Activated CD4-positive, alpha-beta T cell treated with anti-CD3 and anti-CD28 coated beads for 36 hours (primary cell): ENCODE data around the gene AAGAB. TPM values are rescaled to one million over a fixed set of nuclear protein-coding genes. Genes with fewer than 3 reads are reported as not detected.

Experiments used
- ATAC-seq: fragments of 200-7000 bp; cut with Tn5 transposase; one replicate; pipeline ENCODE4 v1.10.0; 2021; ENCODE audit warnings: mild to moderate bottlenecking, moderate library complexity
- CTCF ChIA-PET: fragments of 350-600 bp; sonication (Branson Sonifier 250); formaldehyde crosslinking; loops from one replicate; lab custom pipeline; 2021; ENCODE audit warnings: antibody characterized with exemption; lab: Charles Lee
- POLR2A ChIA-PET: fragments of 350-600 bp; sonication (Branson Sonifier 250); formaldehyde crosslinking; loops from one replicate; lab custom pipeline; 2021; ENCODE audit warnings: antibody characterized with exemption, inconsistent platforms; lab: Charles Lee
- DNase-seq: peaks from one replicate; pipeline ENCODE4 v3.0.0-alpha.2; 2020
- H3K27ac Mint-ChIP-seq: one replicate; pipeline ENCODE4 v1.8.0; 2021; ENCODE audit warnings: mixed read lengths
- H3K27me3 Mint-ChIP-seq: one replicate; pipeline ENCODE4 v1.8.0; 2021; ENCODE audit warnings: mixed read lengths
- H3K36me3 Mint-ChIP-seq: one replicate; pipeline ENCODE4 v1.8.0; 2021; ENCODE audit warnings: low read depth, mixed read lengths
- H3K4me1 Mint-ChIP-seq: one replicate; pipeline ENCODE4 v1.8.0; 2021; ENCODE audit warnings: mixed read lengths
- H3K4me3 Mint-ChIP-seq: one replicate; pipeline ENCODE4 v1.8.0; 2021; ENCODE audit warnings: mild to moderate bottlenecking, moderate library complexity, mixed read lengths
- H3K9me3 Mint-ChIP-seq: one replicate; pipeline ENCODE4 v1.8.0; 2021; ENCODE audit warnings: low read depth, mixed read lengths
- intact Hi-C, 2 experiments: fragments of 100-400 bp; cut with DNase I in 1 of 2; cut with micrococcal nuclease in 1 of 2; formaldehyde crosslinking; loops; one replicate each; pipeline versions ENCODE4 v1.14.2 to v1.15.1; 2022 to 2024; cut with DNase I, micrococcal nuclease
- total RNA-seq, 2 experiments: library from RNA; stranded (reverse); gene quantifications; one replicate each; pipeline ENCODE4 v1.2.3, GENCODE V29; 2021

AAGAB gene
- total RNA-seq, 2 experiments from 2014 or later, result 43.9 to 48.6 TPM

- intact Hi-C loops, result no loop called here
- POLR2A ChIA-PET, result interaction anchor here (0.7 kb wide), 1 partner anchor 278 kb away, joined by 3 read pairs; no protein-coding TSS in a partner anchor
- peaks cover 26% of the 10 kb centered on the region for H3K36me3 Mint-ChIP-seq
- ATAC-seq (no peak), DNase-seq (no peak)
- no peaks in the 10 kb centered on the region for H3K4me1 Mint-ChIP-seq
- no peaks in the 10 kb centered on the region for H3K9me3 Mint-ChIP-seq
- no peak overlapping the region for H3K27ac Mint-ChIP-seq
- CTCF ChIA-PET, result interaction anchor here (1.3 to 1.4 kb wide), 2 partner anchors 31 to 262 kb away, joined by 3 read pairs; no protein-coding TSS in a partner anchor
- H3K4me3 Mint-ChIP-seq, result no peak overlapping the region
- no peaks in the 10 kb centered on the region for H3K27me3 Mint-ChIP-seq
Measured at GRCh38 chr15:67208396-67208795, 46.1 kb downstream of the AAGAB start.

- Mint-ChIP-seq H3K27me3 (no peaks in the 10 kb centered on the region), H3K36me3 (peaks cover 32% of the 10 kb centered on the region), H3K27ac (no peak overlapping the region), H3K9me3 (no peaks in the 10 kb centered on the region), H3K4me3 (no peak overlapping the region), H3K4me1 (no peaks in the 10 kb centered on the region)
- intact Hi-C loops, result no loop called here
- ATAC-seq (no peak), DNase-seq (no peak)
- CTCF ChIA-PET, result interaction anchor here (0.6 to 1.4 kb wide), 3 partner anchors 11 to 262 kb away, joined by 3 read pairs; no protein-coding TSS in a partner anchor
- POLR2A ChIA-PET, result interaction anchor here (0.7 kb wide), 1 partner anchor 277 kb away, joined by 3 read pairs; no protein-coding TSS in a partner anchor
Measured at GRCh38 chr15:67207555-67208207, 46.8 kb downstream of the AAGAB start.

DNA sequence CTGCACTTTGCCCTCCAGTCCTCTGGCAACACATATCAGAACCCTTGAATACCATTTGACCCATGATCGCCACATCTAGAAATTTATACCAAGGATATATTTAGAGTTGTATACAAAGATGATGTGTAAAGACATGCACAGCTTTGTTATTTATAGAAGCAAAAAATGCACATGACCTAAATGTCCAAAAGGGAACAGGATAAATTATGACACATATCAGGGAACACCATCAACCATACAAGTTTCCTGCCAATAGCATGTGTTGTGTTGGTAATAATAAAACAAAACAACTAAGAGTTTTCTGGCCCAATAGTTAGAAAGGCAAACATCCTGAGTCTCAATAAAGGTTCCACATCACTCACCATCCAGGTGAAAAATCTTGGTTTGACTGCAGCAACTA is 51.5 kb downstream of the AAGAB start:
- intact Hi-C loops, result no loop called here
- Mint-ChIP-seq H3K4me1 (peaks cover 9% of the 10 kb centered on the region), H3K27ac (no peak overlapping the region)

GRCh38 chr15:67202091-67202490 is 52.4 kb downstream of the AAGAB start:
- H3K9me3 Mint-ChIP-seq, result no peaks in the 10 kb centered on the region
- ChIA-PET CTCF (interaction anchor here (0.7 to 1.2 kb wide), 2 partner anchors 60 to 123 kb away, joined by 3 read pairs; no protein-coding TSS in a partner anchor), POLR2A (no interaction called here)
- ATAC-seq (no peak), DNase-seq (no peak)
- H3K36me3 Mint-ChIP-seq, result peaks cover 43% of the 10 kb centered on the region
- H3K4me3 Mint-ChIP-seq, result no peak overlapping the region
- H3K27me3 Mint-ChIP-seq, result no peaks in the 10 kb centered on the region
- peaks cover 10% of the 10 kb centered on the region for H3K4me1 Mint-ChIP-seq
- intact Hi-C loops, result no loop called here
- no peak overlapping the region for H3K27ac Mint-ChIP-seq

More for the DNA sequence above, 51.5 kb downstream of the AAGAB start:
- no peak for ATAC-seq
- Mint-ChIP-seq H3K36me3 (peaks cover 39% of the 10 kb centered on the region), H3K27me3 (no peaks in the 10 kb centered on the region), H3K4me3 (no peak overlapping the region), H3K9me3 (no peaks in the 10 kb centered on the region)
- ChIA-PET POLR2A (no interaction called here), CTCF (interaction anchor here (1.2 kb wide), 1 partner anchor 61 kb away, joined by 3 read pairs; no protein-coding TSS in a partner anchor)
- no peak for DNase-seq

DNA sequence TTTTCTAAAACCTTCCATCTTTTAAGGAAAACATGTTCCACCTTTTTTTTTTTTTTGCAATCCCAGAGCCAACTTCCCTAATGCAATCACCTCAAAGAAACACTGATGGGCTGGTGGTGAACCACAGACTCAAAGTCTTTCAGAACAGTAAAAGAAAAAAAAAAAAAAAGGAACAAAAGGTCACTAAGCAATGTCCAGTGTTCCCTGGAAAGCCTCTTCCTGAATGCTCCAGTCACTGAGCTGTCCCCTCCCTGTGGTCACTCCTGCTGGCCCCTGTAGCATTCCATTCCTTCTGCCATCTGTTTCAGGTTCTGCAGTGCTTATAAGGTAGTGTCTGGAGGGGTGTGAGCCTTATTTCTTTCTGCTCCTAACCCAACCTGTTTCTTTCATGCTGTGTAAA is 53.3 kb downstream of the AAGAB start:
- Mint-ChIP-seq H3K4me3 (no peak overlapping the region), H3K9me3 (no peaks in the 10 kb centered on the region)
- POLR2A ChIA-PET, result no interaction called here

DNA sequence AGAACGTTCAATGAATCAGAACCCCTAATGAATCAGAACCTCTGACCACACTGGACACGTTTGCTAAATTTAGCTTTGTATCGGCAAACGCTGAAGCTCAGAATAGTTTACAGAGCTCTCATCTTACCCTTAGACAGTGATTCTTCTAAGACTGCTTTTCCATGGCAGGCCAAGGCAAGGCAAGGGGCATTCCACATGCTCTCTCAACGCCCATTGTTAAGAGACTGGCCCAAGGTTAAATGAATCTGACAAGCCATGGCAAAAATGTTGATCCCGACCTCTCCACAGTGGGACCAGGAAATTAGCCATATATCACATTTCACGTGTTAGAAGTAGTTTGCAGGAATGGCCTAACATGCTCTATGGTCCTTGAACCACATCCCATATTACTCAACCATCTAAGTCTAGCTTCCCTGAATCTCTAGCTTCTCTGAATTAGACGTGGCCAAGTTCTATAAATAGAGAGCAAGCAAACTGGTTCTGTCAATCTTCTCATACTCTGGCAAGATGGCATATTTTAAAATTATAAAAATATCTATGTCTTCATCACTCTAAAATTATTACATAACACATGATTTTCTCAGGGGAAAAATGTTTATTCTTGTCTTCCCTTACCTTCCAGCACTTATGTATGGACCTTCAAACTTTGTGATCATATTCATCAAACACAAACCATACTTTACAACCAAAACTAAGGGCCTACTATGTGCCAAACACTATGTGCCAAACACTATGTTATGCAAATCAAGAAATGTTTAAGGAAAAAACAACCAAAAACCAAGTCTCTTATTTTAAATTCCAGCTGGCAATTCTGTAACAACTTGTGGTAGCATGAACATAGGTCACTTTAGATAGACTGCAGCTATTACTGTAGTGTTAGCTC is 54.3 kb downstream of the AAGAB start:
- intact Hi-C loops, result loop anchor here in 1 of 2 experiments (10.0 kb wide), 1 partner anchor 255 kb away; no protein-coding TSS in a partner anchor
- Mint-ChIP-seq H3K4me3 (no peak overlapping the region), H3K36me3 (peaks cover 53% of the 10 kb centered on the region), H3K9me3 (no peaks in the 10 kb centered on the region), H3K4me1 (peaks cover 10% of the 10 kb centered on the region), H3K27me3 (no peaks in the 10 kb centered on the region), H3K27ac (no peak overlapping the region)
- CTCF ChIA-PET, result interaction anchor here (0.7 to 1.3 kb wide), 4 partner anchors 9 to 280 kb away, joined by 3 to 5 read pairs (median 4); no protein-coding TSS in a partner anchor
- ATAC-seq (no peak), DNase-seq (no peak)
- POLR2A ChIA-PET, result no interaction called here

More for the DNA sequence above, 53.3 kb downstream of the AAGAB start:
- H3K27ac Mint-ChIP-seq, result no peak overlapping the region
- peaks cover 50% of the 10 kb centered on the region for H3K36me3 Mint-ChIP-seq
- no peak for DNase-seq
- peaks cover 10% of the 10 kb centered on the region for H3K4me1 Mint-ChIP-seq
- no peak for ATAC-seq
- CTCF ChIA-PET, result interaction anchor here (1.0 kb wide), 1 partner anchor 13 kb away, joined by 3 read pairs; no protein-coding TSS in a partner anchor
- H3K27me3 Mint-ChIP-seq, result no peaks in the 10 kb centered on the region
- intact Hi-C loops, result no loop called here

DNA sequence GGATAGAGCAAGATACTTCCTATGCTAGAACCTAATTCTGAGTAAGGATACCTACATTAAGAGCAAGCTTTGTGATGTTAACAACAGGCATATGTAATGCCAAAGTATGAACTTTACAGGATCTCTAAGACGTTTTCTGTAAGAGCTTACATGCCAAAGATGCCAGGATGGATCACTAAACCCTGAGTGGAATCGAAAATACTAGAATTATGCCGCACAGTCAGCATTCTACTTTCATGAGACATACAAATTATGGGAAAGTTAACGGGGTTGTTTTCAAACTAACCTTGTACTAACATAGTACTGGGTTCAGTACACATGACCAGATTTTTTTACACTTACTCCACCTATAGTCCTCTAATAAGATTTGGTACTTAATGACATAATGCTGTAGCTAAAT is 55.1 kb downstream of the AAGAB start:
- intact Hi-C loops, result loop anchor here in 1 of 2 experiments (10.0 kb wide), 1 partner anchor 255 kb away; no protein-coding TSS in a partner anchor
- Mint-ChIP-seq H3K27me3 (no peaks in the 10 kb centered on the region), H3K9me3 (no peaks in the 10 kb centered on the region), H3K27ac (no peak overlapping the region), H3K4me3 (no peak overlapping the region), H3K36me3 (peaks cover 54% of the 10 kb centered on the region), H3K4me1 (peaks cover 10% of the 10 kb centered on the region)
- ChIA-PET POLR2A (no interaction called here), CTCF (interaction anchor here (1.1 to 1.3 kb wide), 2 partner anchors 130 to 253 kb away, joined by 4 to 5 read pairs; no protein-coding TSS in a partner anchor)
- DNase-seq (no peak), ATAC-seq (no peak)

- peaks cover 55% of the 10 kb centered on the region for H3K36me3 Mint-ChIP-seq
- H3K4me1 Mint-ChIP-seq, result peaks cover 10% of the 10 kb centered on the region
- no peaks in the 10 kb centered on the region for H3K9me3 Mint-ChIP-seq
- CTCF ChIA-PET, result no interaction called here
- DNase-seq (peak; percentile 26), ATAC-seq (peak; percentile 76)
- POLR2A ChIA-PET, result no interaction called here
- intact Hi-C loops, result loop anchor here in 1 of 2 experiments (10.0 kb wide), 1 partner anchor 253 kb away; no protein-coding TSS in a partner anchor
- H3K27me3 Mint-ChIP-seq, result no peaks in the 10 kb centered on the region
- H3K27ac Mint-ChIP-seq, result peak overlapping the region; percentile 70
- no peak overlapping the region for H3K4me3 Mint-ChIP-seq
Measured at GRCh38 chr15:67198157-67198754, 56.2 kb downstream of the AAGAB start.

DNA sequence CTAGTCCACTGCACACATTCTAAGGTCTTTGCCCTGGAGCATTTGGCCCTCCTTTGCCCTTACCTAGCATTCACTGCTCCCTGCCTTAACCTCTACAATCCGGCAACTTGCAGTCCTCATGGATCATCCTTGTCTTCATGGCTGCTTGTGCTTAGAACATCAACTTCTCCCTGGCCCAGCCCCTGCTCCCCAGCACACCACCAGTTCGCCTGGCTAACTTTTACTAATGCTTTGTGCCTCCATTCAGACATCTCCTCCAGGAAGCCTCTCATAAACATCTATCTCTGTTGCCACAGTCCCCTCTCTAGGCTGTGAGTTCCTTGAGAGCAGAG is 57.1 kb downstream of the AAGAB start:
- H3K27ac Mint-ChIP-seq, result no peak overlapping the region
- CTCF ChIA-PET, result no interaction called here

GRCh38 chr15:67196672-67197363 is 57.6 kb downstream of the AAGAB start:
- Mint-ChIP-seq H3K4me1 (peaks cover 10% of the 10 kb centered on the region), H3K36me3 (peaks cover 54% of the 10 kb centered on the region), H3K9me3 (no peaks in the 10 kb centered on the region), H3K4me3 (no peak overlapping the region), H3K27ac (peak overlapping the region; percentile 18), H3K27me3 (no peaks in the 10 kb centered on the region)
- POLR2A ChIA-PET, result no interaction called here
- intact Hi-C loops, result loop anchor here in 1 of 2 experiments (10.0 kb wide), 1 partner anchor 252 kb away; no protein-coding TSS in a partner anchor
- no peak for ATAC-seq
- DNase-seq, result no peak
- CTCF ChIA-PET, result interaction anchor here (0.6 kb wide), 1 partner anchor 11 kb away, joined by 3 read pairs; no protein-coding TSS in a partner anchor

More for the DNA sequence above, 57.1 kb downstream of the AAGAB start:
- no peaks in the 10 kb centered on the region for H3K27me3 Mint-ChIP-seq
- H3K4me1 Mint-ChIP-seq, result peaks cover 10% of the 10 kb centered on the region
- H3K36me3 Mint-ChIP-seq, result peaks cover 55% of the 10 kb centered on the region
- intact Hi-C loops, result loop anchor here in 1 of 2 experiments (10.0 kb wide), 1 partner anchor 253 kb away; no protein-coding TSS in a partner anchor
- DNase-seq, result no peak
- no peak for ATAC-seq
- H3K4me3 Mint-ChIP-seq, result no peak overlapping the region
- H3K9me3 Mint-ChIP-seq, result no peaks in the 10 kb centered on the region
- POLR2A ChIA-PET, result no interaction called here
